Caki2 (cell line): ENCODE data around the gene ABHD17B. TPM values are rescaled to one million over a fixed set of nuclear protein-coding genes. Genes with fewer than 3 reads are reported as not detected.

Source experiments
- DNase-seq: peaks from one replicate; pipeline ENCODE4 v3.0.0-alpha.2; 2015; ENCODE audit warnings: low read depth
- in situ Hi-C: cut with HindIII; loops from 2 replicates; pipeline ENCODE4 v1.10.0; 2016; ENCODE audit warnings: low sequenced_read_pairs, low pct_unique_long_range_greater_than_20kb, mixed read lengths
- total RNA-seq: library from RNA; depleted of rRNA; stranded (reverse); fragments of >200 nt; shearing (Covaris generic); gene quantifications from 2 replicates; pipeline ENCODE4 v1.2.3, GENCODE V29; 2014; ENCODE audit warnings: low replicate concordance

The ABHD17B gene
- total RNA-seq, 1 experiment from 2014 or later = 28.0 TPM

DNA sequence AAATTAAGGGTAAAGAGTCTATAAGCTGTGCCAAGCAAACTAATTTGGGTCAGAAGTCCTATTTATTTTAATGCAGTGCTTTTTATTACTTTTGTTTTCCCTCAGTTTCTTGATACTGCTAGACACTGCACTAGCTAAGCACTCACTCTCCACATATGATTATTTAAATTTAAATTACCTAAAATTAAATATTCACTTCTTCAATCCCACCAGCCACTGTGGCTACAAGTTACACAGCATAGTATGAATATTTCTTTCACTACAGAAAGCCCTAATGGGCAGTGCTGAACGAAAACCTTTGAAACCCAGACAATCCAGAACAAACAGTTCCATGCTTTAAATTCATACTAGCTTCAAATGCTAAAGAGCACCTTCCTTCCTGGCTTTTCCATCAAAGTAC lies 23.6 kb downstream of the ABHD17B start:
- in situ Hi-C loops = no loop called here
- no peak for DNase-seq

DNA sequence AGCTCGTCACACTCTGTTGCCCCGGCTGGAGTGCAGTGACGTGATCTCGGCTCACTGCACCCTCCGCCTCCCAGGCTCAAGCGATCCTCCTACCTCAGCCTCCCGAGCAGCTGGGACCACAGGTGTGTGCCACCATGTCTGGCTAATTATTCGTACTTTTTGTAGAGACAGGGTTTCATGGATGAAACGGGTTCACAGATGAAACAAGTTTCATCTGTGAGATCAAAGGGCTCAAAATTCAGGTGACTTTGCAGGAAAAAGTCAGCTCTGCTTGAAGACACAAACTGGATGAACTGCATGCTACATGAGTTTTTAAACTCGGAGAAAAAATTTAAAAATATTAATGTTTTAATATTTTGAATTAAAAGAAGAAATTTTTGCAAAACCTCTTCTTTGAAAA lies 24.5 kb downstream of the ABHD17B start:
- DNase-seq = no peak
- in situ Hi-C loops = no loop called here

DNA sequence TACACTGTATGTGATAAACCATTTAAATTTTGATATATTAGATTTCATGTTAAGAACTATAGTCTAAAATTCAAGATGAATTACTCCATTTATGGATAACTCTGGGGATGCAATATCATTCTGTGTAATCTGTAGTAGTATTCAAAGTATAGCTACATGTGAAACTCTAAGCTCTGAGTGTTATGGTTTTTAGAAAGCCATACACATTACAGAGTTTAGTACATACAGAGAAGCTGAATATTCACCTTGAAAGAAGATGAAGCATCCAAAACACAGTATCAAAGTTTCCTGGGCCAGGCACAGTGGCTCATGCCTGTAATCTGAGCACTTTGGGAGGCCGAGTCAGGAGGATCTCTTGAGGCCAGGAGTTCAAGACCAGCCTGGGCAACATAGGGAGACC lies 25.0 kb downstream of the ABHD17B start:
- in situ Hi-C loops = no loop called here
- no peak for DNase-seq

DNA sequence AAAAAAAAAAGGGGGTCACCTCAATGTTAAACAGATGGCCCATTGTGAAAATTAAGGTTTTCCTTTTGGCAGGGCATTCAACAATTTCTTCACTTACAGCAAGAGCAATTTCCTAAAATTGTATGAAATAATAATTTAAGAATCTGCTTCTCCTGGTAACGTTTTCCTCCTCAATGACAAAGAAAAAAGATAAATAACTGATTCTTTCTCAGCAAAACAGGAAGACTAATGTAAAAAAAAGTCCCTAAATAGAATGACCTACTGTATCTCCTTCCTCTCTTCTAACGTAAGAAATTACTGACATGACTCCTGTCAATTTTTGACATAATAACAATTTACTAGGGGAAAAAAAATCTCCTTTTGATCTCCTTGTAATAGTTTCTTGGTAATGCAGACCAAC lies 25.5 kb downstream of the ABHD17B start:
- in situ Hi-C loops = no loop called here
- no peak for DNase-seq

DNA sequence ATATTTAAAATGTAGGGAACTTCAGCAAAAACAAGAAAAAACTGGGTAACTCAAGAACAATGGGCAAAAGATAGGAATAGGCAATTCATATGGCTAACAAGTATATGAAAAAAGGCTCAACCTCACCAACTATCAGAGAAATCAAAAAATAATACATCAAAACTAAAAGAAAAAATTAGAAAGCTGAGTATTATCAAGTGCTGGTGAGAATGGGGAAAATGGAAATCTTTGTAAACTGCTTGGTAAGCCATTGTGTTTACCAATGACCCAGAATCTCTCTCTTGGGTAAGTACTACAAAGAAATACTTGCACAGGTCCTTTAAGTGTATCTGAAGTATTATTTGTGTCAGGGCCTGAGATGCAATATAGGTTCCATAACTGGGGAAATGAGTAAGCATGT lies 27.0 kb downstream of the ABHD17B start:
- no peak for DNase-seq
- in situ Hi-C loops = no loop called here

DNA sequence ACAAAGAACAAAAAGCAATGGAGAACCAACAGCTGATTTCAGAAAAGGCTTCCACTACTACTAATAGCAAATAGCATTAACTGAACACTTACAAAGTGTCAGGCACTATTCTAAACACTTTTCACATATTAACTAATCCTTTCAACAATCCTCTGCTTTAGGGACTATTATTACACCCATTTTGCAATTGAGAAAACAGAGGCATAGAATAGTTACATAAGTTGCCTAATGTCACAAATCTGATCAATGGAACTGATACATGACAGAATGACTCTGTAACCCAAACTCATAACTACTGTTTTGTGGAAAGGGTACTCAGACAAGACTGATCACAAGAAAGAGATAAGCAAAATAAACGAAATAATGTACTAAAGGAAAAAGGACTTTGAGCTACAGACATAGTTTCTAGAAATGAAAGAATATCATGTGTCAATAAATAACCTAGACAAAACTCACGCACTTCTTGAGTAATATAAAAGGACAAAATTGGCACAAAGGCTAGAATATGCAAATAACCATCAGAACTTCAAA lies 31.3 kb downstream of the ABHD17B start:
- in situ Hi-C loops = no loop called here
- no peak for DNase-seq

DNA sequence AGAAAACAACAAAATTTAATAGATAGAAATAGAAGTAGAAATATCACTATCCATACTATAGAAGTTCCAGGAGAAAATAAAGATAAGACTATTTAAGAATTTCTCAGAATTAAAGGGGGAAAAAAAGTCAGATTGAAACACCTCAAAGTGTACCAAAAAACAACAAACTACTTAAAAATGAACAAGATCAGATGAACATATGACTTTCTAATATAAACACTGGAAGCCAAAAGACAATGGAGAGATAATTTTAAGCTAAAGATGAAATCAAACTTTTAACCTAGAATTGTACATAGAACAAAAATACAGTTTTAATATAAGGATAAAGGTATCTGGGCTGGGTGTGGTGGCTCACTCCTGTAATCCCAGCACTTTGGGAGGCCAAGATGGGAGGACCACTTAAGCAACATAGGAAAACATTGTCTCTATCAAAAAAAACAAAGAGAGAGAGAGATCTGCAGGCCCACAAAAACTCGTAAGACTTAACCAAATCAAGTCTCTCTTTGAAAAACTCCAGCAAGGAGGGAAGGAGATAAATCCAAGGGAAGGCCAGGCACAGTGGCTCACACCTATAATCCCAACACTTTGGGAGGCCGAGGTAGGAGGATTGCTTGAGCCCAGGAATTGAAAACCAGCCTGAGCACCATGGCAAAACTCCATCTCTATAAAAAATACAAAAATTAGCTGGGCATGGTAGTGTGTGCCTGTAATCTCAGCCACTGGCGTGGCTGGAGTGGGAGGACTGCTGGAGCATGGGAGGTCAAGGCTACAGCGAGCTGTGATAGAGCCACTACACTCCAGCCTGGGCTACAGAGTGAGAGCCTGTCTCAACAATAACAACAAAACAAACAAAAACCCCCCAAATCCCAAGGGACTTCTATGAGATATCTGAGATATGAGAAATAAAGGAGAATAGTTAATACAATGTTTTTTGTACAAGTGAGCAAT lies 32.4 kb downstream of the ABHD17B start:
- in situ Hi-C loops = no loop called here
- DNase-seq = no peak

DNA sequence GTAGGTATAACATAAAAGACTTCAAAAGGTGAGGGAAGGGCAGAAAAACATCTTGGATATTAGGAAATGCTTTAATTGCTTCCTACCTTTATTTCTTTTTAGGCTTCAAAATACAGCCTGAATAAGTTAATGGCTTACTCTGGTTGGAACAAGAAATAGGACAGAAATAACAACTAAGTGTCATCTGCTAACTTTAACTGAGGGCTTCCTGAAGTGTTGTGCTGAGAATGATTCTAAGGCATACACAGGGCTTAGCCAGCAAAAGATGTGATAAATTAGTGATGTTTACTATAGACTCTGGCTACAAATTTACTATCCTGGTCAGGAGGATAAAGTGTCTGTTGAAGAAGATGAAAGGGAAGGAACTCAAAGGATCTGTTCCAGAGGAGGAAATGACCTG lies 34.2 kb downstream of the ABHD17B start:
- in situ Hi-C loops = no loop called here
- no peak for DNase-seq

DNA sequence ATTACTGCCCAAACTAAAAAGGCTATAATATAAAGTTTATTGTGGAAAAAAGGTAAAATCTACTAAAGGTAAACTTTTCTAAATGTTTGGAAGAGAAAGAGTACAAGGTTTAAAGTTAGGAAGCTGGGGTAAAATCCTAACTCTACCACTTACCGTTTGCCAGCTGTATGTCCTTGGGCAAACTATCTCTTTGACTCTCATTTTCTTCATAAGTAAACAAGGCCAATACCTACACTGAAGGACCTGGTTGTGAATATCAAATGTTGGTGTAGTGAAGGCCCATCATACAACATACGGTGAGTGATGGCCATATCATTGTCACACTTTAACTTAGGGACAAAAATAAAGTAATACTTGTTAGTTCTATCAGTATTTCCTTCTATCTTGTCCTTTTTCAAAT lies 34.9 kb downstream of the ABHD17B start:
- no peak for DNase-seq
- in situ Hi-C loops = no loop called here

DNA sequence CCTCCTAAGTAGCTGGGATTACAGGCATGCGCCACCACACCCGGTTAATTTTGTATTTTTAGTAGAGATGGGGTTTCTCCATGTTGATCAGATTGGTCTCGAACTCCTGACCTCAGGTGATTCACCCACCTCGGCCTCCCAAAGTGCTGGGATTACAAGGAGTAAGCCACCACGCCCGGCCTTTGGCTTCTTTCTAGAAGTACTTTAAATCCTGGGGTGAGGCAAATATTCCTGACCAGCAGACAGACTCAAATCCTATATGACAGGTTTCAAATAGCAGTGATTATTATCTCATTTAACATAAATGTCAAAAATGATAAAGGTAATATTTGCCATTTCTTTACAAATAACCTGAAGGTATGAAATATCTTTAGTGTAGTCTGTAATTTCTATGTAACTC lies 35.6 kb downstream of the ABHD17B start:
- in situ Hi-C loops = no loop called here
- no peak for DNase-seq

DNA sequence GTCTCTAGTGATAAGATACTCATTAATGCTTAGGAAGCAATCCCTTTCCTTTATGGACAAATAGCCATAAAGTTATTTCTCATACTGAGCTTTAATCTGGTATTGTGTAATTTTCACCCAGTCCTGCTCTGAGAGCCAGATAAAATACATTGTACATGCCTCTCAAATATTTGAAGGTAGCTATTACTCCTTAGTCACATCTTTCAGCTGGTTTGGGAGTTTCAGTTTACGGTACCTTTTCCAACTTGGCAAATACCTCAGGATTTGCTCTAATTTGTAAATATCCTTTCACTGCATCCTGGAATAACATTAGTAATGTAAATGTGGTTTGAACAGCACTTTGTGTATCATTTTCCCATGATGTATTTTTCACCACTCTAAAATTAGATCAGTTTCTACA lies 47.4 kb downstream of the ABHD17B start:
- in situ Hi-C loops = no loop called here
- no peak for DNase-seq

DNA sequence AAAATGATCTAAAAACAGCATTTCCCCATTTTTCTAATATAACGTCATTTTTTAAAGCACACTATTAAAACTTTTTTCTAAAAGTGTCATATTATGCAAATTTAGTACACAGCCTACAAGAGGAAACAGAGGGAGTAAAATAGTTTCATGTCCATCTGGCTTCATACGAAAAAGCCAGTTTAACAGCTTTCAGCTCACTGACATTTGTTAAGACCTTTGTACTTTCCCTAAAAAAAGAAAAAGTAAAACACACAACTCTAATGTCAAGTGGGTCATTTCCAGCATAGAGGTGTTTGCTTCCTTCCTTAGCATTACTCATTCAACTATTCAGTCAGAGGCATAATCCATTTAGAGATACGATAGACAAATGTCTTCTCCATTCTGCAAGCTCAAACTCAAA lies 49.4 kb downstream of the ABHD17B start:
- in situ Hi-C loops = no loop called here

DNA sequence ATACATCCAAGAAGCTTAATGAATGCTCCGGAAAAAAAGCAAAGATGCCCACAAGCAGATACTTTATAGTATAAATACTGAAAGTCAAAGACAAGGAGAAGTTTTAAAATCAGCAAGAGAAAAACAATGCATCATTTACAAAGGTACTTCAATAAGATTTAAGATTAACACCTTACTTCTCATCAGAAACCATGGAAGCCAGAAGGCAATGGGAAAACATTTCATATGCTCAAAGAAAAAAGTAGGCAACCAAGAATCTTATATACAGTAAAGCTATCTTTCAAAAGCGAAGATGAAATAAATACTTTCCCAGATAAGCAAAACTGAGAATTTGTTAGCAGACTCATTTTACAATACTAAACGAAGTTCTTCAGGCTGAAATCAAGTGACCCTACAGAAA lies 51.1 kb downstream of the ABHD17B start:
- DNase-seq = peak; percentile 6
- in situ Hi-C loops = no loop called here

More for the DNA sequence above, 49.4 kb downstream of the ABHD17B start:
- DNase-seq = no peak

DNA sequence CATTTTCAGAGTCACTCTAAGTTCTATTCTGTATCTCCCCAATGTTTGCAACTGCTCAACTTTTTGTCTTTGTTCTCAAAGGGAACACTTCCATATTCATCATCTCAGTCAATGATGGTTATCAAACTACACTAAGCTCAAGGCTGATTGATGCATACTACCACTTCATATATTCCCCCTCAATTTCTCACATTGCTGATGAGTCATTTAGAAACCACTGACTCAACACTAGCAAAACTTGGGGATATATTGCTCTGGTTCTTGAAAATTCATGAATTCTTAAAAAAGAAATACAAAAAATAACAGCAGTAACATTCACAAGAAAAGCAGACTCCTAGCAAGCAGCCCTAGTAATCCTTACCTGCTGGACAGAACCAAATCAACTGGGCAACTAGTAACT lies 52.2 kb downstream of the ABHD17B start:
- in situ Hi-C loops = no loop called here
- DNase-seq = no peak

DNA sequence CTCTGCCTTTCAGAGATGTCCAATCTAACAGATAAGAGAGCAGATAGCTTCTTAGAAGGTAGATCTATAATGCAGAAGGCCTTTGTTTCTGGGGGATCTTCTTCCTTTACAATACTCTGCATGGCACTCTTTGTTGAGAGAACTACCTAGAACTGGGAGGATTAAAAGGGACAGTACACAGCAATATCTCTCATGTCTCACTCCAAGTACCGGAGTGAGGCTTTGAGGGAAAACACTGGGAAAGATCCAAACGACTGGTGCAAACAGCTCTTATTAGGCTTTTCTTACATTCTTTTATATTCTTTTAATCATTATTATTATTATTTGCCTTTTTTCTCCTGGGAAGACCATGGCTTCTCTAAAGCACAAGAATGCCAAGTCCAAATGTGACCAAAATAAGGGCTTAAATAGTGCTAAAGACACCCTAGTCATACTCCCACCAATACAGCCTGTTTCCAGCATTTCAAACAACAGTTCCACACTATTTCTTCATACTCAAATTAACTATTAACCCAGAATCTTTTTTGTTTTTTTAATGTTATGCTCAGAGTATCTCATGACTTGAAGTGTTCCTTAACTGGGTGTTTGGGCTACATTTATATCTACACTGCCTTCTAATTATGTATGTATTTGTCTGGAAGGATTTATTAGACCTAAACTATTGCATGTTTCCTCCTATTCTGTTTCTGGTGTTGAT lies 52.7 kb downstream of the ABHD17B start:
- in situ Hi-C loops = no loop called here
- DNase-seq = no peak

DNA sequence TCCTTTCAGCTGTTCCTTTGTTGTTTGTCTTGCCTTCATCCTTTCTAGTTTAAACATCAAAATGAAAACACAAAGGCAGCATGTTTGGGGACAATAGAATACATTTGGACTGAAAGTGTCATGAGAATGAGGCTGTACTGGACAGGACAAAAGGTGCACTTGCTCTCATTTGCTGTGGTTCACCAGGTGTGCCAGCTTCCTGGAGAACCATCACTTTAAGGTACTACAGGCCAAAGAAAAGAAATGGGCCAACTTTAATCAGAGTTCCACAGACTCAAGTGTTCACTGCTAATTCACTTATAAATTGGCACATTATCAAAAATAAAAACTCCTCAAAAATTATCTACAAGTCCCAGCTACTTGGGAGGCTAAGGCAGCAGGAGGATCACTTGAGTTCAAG lies 53.8 kb downstream of the ABHD17B start:
- no peak for DNase-seq
- in situ Hi-C loops = no loop called here

DNA sequence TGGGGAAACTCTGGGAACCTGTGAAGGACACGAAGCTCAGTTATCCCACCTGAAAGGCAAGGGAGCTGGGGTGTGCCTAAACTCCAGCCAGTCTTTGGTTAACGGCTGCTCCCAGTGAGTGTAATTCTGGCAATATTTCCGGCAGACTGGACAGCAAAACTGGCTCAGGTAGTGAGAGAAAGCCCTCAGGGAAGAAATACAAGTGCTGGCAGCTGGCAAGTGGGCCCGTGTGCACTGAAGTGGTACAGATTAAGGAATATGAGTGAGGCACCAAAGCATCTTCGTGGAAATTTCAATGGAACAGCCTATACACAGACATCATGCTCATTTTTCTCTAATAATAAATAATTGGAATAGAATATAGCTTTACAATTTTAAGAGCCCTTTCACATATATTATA lies 56.2 kb downstream of the ABHD17B start:
- DNase-seq = no peak

DNA sequence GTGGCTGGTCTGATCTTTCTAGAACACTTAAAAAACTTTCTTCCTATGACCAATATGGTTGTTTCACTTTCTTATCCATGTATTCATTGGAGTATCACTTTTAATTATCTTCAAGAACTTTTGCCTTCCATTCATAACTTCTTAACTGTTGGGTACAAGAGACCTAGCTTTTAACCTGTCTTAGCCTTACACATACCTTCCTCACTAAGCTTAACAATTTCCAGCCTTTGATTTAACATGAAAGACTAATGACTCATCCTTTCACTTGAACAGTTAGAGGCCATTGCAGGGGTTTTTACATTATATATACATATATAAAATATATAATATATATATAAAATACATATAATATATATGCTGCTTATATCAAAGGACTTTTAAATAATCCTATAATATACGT lies 57.9 kb downstream of the ABHD17B start:
- no peak for DNase-seq
- in situ Hi-C loops = no loop called here

More for the DNA sequence above, 56.2 kb downstream of the ABHD17B start:
- in situ Hi-C loops = no loop called here

DNA sequence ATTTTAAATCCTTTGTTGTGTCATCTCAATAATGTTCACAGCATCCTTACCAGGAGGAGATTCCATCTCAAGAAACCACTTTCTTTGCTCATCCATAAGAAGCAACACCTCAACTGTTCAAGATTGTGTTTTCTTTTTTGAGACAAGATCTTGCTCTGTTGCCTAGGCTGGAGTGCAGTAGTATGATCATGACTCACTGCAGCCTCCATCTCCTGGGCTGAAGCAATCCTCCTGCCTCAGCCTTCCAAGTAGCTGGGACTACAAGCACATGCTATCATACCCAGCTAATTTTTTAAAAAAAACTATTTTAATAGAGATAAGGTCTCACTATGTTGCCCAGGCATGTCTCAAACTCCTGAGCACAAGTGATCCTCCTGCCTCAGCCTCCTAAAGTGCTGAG lies 60.0 kb downstream of the ABHD17B start:
- in situ Hi-C loops = no loop called here
- no peak for DNase-seq
